Mucosa of gallbladder (tissue), 1 donor: Measurements from ENCODE around the gene NCKAP5L. TPM values are rescaled to one million over a fixed set of nuclear protein-coding genes. Genes with fewer than 3 reads are reported as not detected.
A peak's percentile ranks its signal among the peaks of the same experiment; 100 is the strongest.
"Not testable (repeated sequence)": the region's sequence is repeated elsewhere in the genome, so short reads cannot be mapped to it uniquely, and the experiment has no call there.

Source experiments
- DNase-seq: peaks from one replicate; pipeline ENCODE4 v3.0.0-alpha.2; 2020; ENCODE audit warnings: low spot score
- total RNA-seq: library from RNA; stranded (reverse); gene quantifications from one replicate; pipeline ENCODE4 v1.2.1, GENCODE V29; 2021
- donor health status: DM: no; HTN: no; CAD: no.

NCKAP5L gene
- total RNA-seq, 1 donor from 2014 or later, result 22.0 TPM

GRCh38 chr12:49777800-49778748, 50.1 kb downstream of the NCKAP5L start:
- peak; percentile 56 for DNase-seq

- DNase-seq, result no peak
These were observed 50.9 kb downstream of the NCKAP5L start for GRCh38 chr12:49777341-49777740.

GRCh38 chr12:49776858-49777257, 51.4 kb downstream of the NCKAP5L start:
- no peak for DNase-seq

GRCh38 chr12:49776413-49776812, 51.8 kb downstream of the NCKAP5L start:
- DNase-seq, result peak; percentile 61

GRCh38 chr12:49773102-49773501, 55.1 kb downstream of the NCKAP5L start:
- DNase-seq, result not testable (repeated sequence)

- DNase-seq, result no peak
These were observed 60.9 kb downstream of the NCKAP5L start for GRCh38 chr12:49767333-49767732.

GRCh38 chr12:49766115-49766455, 62.1 kb downstream of the NCKAP5L start:
- DNase-seq, result no peak

- no peak for DNase-seq
These were observed 64.1 kb downstream of the NCKAP5L start for GRCh38 chr12:49764126-49764525.

- peak; percentile 65 for DNase-seq
These were observed 65.1 kb downstream of the NCKAP5L start for GRCh38 chr12:49763006-49763591.

GRCh38 chr12:49762468-49762847, 65.8 kb downstream of the NCKAP5L start:
- DNase-seq, result no peak

GRCh38 chr12:49761677-49762467, 66.3 kb downstream of the NCKAP5L start:
- DNase-seq, result no peak

- DNase-seq, result no peak
These were observed 77.2 kb downstream of the NCKAP5L start for GRCh38 chr12:49750996-49751393.

- no peak for DNase-seq
These were observed 77.9 kb downstream of the NCKAP5L start for GRCh38 chr12:49750027-49750995.

- no peak for DNase-seq
These were observed 79.4 kb downstream of the NCKAP5L start for GRCh38 chr12:49748800-49749199.

GRCh38 chr12:49748306-49748705, 79.9 kb downstream of the NCKAP5L start:
- no peak for DNase-seq

GRCh38 chr12:49744363-49744885, 83.8 kb downstream of the NCKAP5L start:
- no peak for DNase-seq

GRCh38 chr12:49741882-49742620, 86.2 kb downstream of the NCKAP5L start:
- DNase-seq, result peak; percentile 87
